PC-9 (cell line): ENCODE data around the gene INPP4A. TPM values are rescaled to one million over a fixed set of nuclear protein-coding genes. Genes with fewer than 3 reads are reported as not detected.

ENCODE experiments used
- BruUV-seq: library from RNA; stranded (reverse); fragments of 400-500 nt; replicated peaks from 2 replicates; lab custom pipeline; 2021; lab: Mats Ljungman, UMichigan
- CTCF ChIA-PET: fragments of 300-600 bp; sonication (Branson Sonifier 250); formaldehyde crosslinking; loops from one replicate; lab custom pipeline; 2022; ENCODE audit warnings: antibody characterized with exemption; lab: Charles Lee
- POLR2A ChIA-PET: fragments of 300-600 bp; sonication (Branson Sonifier 250); formaldehyde crosslinking; loops from one replicate; lab custom pipeline; 2022; ENCODE audit warnings: antibody characterized with exemption; ENCODE audit not compliant: unreplicated experiment; lab: Charles Lee
- DNase-seq, 2 experiments: peaks; one replicate each; pipeline versions ENCODE4 v3.0.0 to v3.0.0-alpha.2; 2015 to 2022; ENCODE audit warnings: mixed read lengths in 1 of 2
- H2AFZ ChIP-seq: fragments of 200-600 bp; sonication (generic); 2 replicates; pipeline ENCODE4 v1.8.1; 2017; ENCODE audit warnings: antibody characterized with exemption
- H3F3A ChIP-seq: fragments of 200-600 bp; sonication (generic); 2 replicates; pipeline ENCODE4 v1.8.1; 2017; ENCODE audit warnings: antibody characterized with exemption, mild to moderate bottlenecking, low read depth; ENCODE audit not compliant: insufficient read depth
- H3K27ac ChIP-seq: fragments of 200-600 bp; sonication (generic); 2 replicates; pipeline ENCODE4 v1.6.1; 2016; ENCODE audit warnings: mixed run types
- H3K27me3 ChIP-seq: fragments of 200-600 bp; sonication (generic); 2 replicates; pipeline ENCODE4 v1.6.1; 2016; ENCODE audit warnings: low read depth, mixed run types; ENCODE audit not compliant: insufficient read depth
- H3K36me3 ChIP-seq: fragments of 200-600 bp; sonication (generic); 2 replicates; pipeline ENCODE4 v1.6.1; 2016; ENCODE audit warnings: low read depth, mixed run types
- H3K4me1 ChIP-seq: fragments of 200-600 bp; sonication (generic); replicated peaks from 2 replicates; pipeline ENCODE4 v1.6.1; 2016; ENCODE audit warnings: mixed run types; ENCODE audit not compliant: insufficient read depth
- H3K4me2 ChIP-seq: fragments of 200-600 bp; sonication (generic); 2 replicates; pipeline ENCODE4 v1.6.1; 2017; ENCODE audit warnings: mixed run types
- H3K4me3 ChIP-seq: fragments of 200-600 bp; sonication (generic); 2 replicates; pipeline ENCODE4 v1.6.1; 2016; ENCODE audit warnings: mixed run types
- H3K79me2 ChIP-seq: fragments of 200-600 bp; sonication (generic); 2 replicates; pipeline ENCODE4 v1.6.1; 2017; ENCODE audit warnings: low read depth, mixed run types
- H3K9me2 ChIP-seq: fragments of 200-600 bp; sonication (generic); 2 replicates; pipeline ENCODE4 v1.8.1; 2017; ENCODE audit warnings: mild to moderate bottlenecking; ENCODE audit not compliant: insufficient read depth
- H3K9me3 ChIP-seq: fragments of 200-600 bp; sonication (generic); 2 replicates; pipeline ENCODE4 v1.8.1; 2016; ENCODE audit warnings: low read depth; ENCODE audit not compliant: insufficient read depth
- H4K20me1 ChIP-seq: fragments of 200-600 bp; sonication (generic); 2 replicates; pipeline ENCODE4 v1.8.1; 2017; ENCODE audit not compliant: insufficient read depth
- EZH2 ChIP-seq: fragments of 200-600 bp; sonication (generic); IDR thresholded peaks from 2 replicates; pipeline ENCODE4 v1.8.0; 2017; ENCODE audit warnings: antibody characterized with exemption, low read depth
- intact Hi-C: fragments of 100-400 bp; cut with micrococcal nuclease; formaldehyde crosslinking; loops from one replicate; pipeline ENCODE4 v1.10.0; 2022; ENCODE audit not compliant: unreplicated experiment
- total RNA-seq: library from RNA; stranded (reverse); gene quantifications from 2 replicates; pipeline ENCODE4 v1.2.3, GENCODE V29; 2021
- TF ChIP-seq, protein P1 (sequence below): fragments of 200-600 bp; sonication (generic); conservative IDR thresholded peaks from 2 replicates; pipeline ENCODE4 v1.6.1; 2017; ENCODE audit warnings: mixed run types, antibody characterized with exemption, mild to moderate bottlenecking, moderate library complexity

Gene INPP4A
- total RNA-seq, 1 experiment from 2014 or later: 52.9 TPM

DNA sequence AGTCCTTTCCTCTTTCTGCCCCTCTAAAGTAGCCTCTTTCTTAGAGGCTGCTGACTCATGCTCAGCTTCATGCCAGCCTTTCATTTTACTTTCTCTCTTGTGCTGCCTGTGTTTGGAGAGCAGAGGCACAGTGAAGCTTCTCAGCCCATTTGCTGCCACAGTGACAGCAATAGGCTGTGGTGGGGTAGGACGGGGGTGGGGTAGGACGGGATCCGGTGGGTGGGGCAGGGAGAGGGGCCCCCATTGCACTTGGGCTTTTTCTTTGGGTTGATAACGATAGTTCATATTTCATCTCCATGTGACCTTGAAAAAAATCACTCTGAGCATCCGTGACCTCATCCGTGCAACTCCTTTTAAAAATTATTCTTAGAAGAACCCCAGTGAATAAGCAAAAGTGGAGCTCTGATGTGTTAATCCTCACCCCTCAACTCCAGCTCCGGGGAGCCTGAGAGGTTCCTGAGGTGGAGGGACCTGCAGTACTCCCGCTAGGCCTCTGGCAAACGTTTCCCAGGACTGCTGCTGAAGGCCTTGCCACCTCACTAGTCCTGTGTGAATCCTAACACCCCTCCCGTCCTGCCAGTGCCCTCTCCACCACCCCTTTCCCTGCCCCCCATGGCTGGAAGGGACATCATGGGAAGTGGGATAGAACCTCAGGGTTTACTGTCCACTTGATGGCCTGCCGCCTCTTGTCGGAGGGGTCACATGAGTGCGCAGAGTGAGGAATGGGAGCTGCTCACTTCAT is 70.8 kb downstream of the INPP4A start:
- no peaks in the 10 kb centered on the region for H3K9me3 ChIP-seq
- no peaks in the 10 kb centered on the region for H3F3A ChIP-seq
- no peak overlapping the region for H3K4me3 ChIP-seq
- H3K27ac ChIP-seq: no peak overlapping the region
- no peaks in the 10 kb centered on the region for H3K36me3 ChIP-seq
- H3K9me2 ChIP-seq: no peaks in the 10 kb centered on the region
- H3K4me2 ChIP-seq: no peak overlapping the region
- H4K20me1 ChIP-seq: no peaks in the 10 kb centered on the region
- DNase-seq: no peak
- POLR2A ChIA-PET: no interaction called here
- peaks cover 9% of the 10 kb centered on the region; the same call in 1 of the 2 replicates for H3K4me1 ChIP-seq
- H3K79me2 ChIP-seq: no peaks in the 10 kb centered on the region
- H2AFZ ChIP-seq: no peak overlapping the region
- H3K27me3 ChIP-seq: no peaks in the 10 kb centered on the region
- TF ChIP-seq EZH2: no peak
- TF ChIP-seq, protein P1, sequence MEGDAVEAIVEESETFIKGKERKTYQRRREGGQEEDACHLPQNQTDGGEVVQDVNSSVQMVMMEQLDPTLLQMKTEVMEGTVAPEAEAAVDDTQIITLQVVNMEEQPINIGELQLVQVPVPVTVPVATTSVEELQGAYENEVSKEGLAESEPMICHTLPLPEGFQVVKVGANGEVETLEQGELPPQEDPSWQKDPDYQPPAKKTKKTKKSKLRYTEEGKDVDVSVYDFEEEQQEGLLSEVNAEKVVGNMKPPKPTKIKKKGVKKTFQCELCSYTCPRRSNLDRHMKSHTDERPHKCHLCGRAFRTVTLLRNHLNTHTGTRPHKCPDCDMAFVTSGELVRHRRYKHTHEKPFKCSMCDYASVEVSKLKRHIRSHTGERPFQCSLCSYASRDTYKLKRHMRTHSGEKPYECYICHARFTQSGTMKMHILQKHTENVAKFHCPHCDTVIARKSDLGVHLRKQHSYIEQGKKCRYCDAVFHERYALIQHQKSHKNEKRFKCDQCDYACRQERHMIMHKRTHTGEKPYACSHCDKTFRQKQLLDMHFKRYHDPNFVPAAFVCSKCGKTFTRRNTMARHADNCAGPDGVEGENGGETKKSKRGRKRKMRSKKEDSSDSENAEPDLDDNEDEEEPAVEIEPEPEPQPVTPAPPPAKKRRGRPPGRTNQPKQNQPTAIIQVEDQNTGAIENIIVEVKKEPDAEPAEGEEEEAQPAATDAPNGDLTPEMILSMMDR: no peak
- BruUV-seq: no TSS peak
- CTCF ChIA-PET: no interaction called here
- intact Hi-C loops: no loop called here

DNA sequence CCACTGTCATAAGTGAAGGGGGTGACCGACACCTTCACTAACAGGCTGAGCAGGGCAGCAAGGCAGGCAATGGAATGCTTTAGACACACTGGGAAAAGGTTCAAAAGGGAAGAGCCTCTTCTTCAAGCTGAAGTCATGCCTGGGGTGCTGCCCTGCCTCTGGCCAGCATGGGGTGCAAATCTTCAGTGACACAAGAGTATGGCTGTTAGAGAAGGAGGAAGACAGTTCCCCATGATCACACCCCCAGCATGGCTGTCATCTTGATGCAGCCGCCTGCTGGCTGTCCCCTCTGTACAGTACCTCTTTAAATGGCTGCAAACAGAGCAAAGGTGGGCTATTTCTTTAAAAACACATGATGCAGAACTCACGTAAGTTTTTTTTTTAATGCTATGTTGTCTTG is 71.9 kb downstream of the INPP4A start:
- no peak overlapping the region for H3K27ac ChIP-seq
- no peak overlapping the region for H2AFZ ChIP-seq
- no peak overlapping the region for H3K4me2 ChIP-seq
- CTCF ChIA-PET: no interaction called here
- DNase-seq: no peak
- H3F3A ChIP-seq: no peaks in the 10 kb centered on the region
- H3K9me2 ChIP-seq: no peaks in the 10 kb centered on the region
- POLR2A ChIA-PET: no interaction called here
- no peaks in the 10 kb centered on the region for H3K9me3 ChIP-seq
- peaks cover 9% of the 10 kb centered on the region; the same call in 1 of the 2 replicates for H3K4me1 ChIP-seq
- BruUV-seq: no TSS peak
- intact Hi-C loops: no loop called here
- H3K4me3 ChIP-seq: no peak overlapping the region
- no peaks in the 10 kb centered on the region for H3K36me3 ChIP-seq
- no peaks in the 10 kb centered on the region for H4K20me1 ChIP-seq
- H3K27me3 ChIP-seq: no peaks in the 10 kb centered on the region
- TF ChIP-seq, protein P1: no peak
- no peaks in the 10 kb centered on the region for H3K79me2 ChIP-seq

DNA sequence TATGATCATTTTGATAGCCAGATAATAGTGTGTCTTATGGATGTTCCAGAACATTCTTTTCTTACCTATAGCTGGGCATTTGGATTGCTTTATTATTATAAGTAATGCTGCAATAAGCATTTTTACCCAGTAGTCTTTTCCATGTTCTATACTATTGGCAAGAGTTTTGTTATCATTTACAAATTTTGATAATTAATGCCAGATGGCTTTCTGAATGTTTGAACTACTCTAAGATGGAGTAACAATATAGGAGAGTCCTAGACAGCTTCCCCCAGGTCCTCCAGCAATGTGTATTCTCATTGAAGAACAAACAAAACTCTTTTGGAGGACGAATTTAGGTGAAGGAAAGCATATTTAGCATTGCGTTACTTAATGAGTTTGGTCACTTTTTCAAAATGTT is 73.0 kb downstream of the INPP4A start:
- POLR2A ChIA-PET: no interaction called here
- Histone ChIP-seq H3K9me2 (no peaks in the 10 kb centered on the region), H3K4me2 (no peak overlapping the region), H3K4me3 (no peak overlapping the region), H3K9me3 (no peaks in the 10 kb centered on the region), H3K79me2 (no peaks in the 10 kb centered on the region), H3K36me3 (no peaks in the 10 kb centered on the region), H3K27me3 (no peaks in the 10 kb centered on the region), H4K20me1 (no peaks in the 10 kb centered on the region), H3K27ac (no peak overlapping the region), H2AFZ (no peak overlapping the region), H3K4me1 (peaks cover 9% of the 10 kb centered on the region; the same call in 1 of the 2 replicates), H3F3A (no peaks in the 10 kb centered on the region)
- BruUV-seq: no TSS peak
- TF ChIP-seq EZH2: no peak
- TF ChIP-seq, protein P1: no peak
- intact Hi-C loops: no loop called here
- no peak for DNase-seq
- CTCF ChIA-PET: no interaction called here
